ENCODE results near the gene SKI. TPM values are rescaled to one million over a fixed set of nuclear protein-coding genes. Genes with fewer than 3 reads are reported as not detected.

Gene SKI
- total RNA-seq, 1 donor from 2014 or later = 78.9 TPM

GRCh38 chr1:2351723-2352122 is 123.6 kb downstream of the SKI start:
- DNase-seq (ENCODE audit: low spot score) = no peak

- DNase-seq (ENCODE audit: low spot score) = no peak
Observed at GRCh38 chr1:2352341-2352896, 124.3 kb downstream of the SKI start.

- DNase-seq (ENCODE audit: low spot score) = no peak
Observed at GRCh38 chr1:2352897-2353550, 124.9 kb downstream of the SKI start.

GRCh38 chr1:2353551-2354438 is 125.7 kb downstream of the SKI start:
- DNase-seq (ENCODE audit: low spot score) = no peak

GRCh38 chr1:2354511-2355372 is 126.6 kb downstream of the SKI start:
- DNase-seq (ENCODE audit: low spot score) = no peak

GRCh38 chr1:2355373-2356261 is 127.5 kb downstream of the SKI start:
- DNase-seq (ENCODE audit: low spot score) = no peak

- DNase-seq (ENCODE audit: low spot score) = no peak
Observed at GRCh38 chr1:2356401-2356800, 128.3 kb downstream of the SKI start.

- no peak for DNase-seq (ENCODE audit: low spot score)
Observed at GRCh38 chr1:2356911-2357845, 129.1 kb downstream of the SKI start.

- no peak for DNase-seq (ENCODE audit: low spot score)
Observed at GRCh38 chr1:2358072-2358471, 130.0 kb downstream of the SKI start.

GRCh38 chr1:2358651-2359640 is 130.8 kb downstream of the SKI start:
- DNase-seq (ENCODE audit: low spot score) = no peak

Other genes with a start within 250 kb of the SKI start
- not detected for gene CFAP74, start 224.5 kb upstream of the SKI start, total RNA-seq
- 1.2 TPM for gene GABRD, start 209.0 kb upstream of the SKI start, total RNA-seq
- 29.8 TPM for gene PRKCZ, start 177.9 kb upstream of the SKI start, total RNA-seq
- 74.2 TPM for gene FAAP20, start 33.5 kb upstream of the SKI start, total RNA-seq
- gene MORN1, start 163.2 kb downstream of the SKI start, total RNA-seq = 24.4 TPM
- 172 TPM for gene RER1, start 163.5 kb downstream of the SKI start, total RNA-seq
- gene PEX10, start 184.2 kb downstream of the SKI start, total RNA-seq = 17.9 TPM
- gene PLCH2, start 248.0 kb downstream of the SKI start, total RNA-seq = 8.1 TPM

Data from mucosa of gallbladder (tissue), 1 donor.